Astrocyte (in vitro differentiated cells and primary cell): Measurements from ENCODE around the gene TOB2. TPM values are rescaled to one million over a fixed set of nuclear protein-coding genes. Genes with fewer than 3 reads are reported as not detected.

Experiments used
- DNase-seq: peaks from one replicate; pipeline ENCODE4 v3.0.0-alpha.2; 2010; ENCODE audit warnings: low read depth
- FAIRE-seq: peaks from 2 replicates; lab custom pipeline; 2011; peaks lifted over from hg19 to GRCh38; lab: Jason Lieb, UNC
- H2AFZ ChIP-seq: 2 replicates; pipeline ENCODE4 v1.6.0; 2012; ENCODE audit warnings: low read depth, low read length, inconsistent platforms
- H3K27ac ChIP-seq: 2 replicates; pipeline ENCODE4 v1.5.1; 2011; ENCODE audit warnings: low read depth, low read length, inconsistent platforms
- H3K27me3 ChIP-seq: 2 replicates; pipeline ENCODE4 v1.6.0; 2011; ENCODE audit warnings: low read length, inconsistent platforms; ENCODE audit not compliant: insufficient read depth
- H3K36me3 ChIP-seq: 2 replicates; pipeline ENCODE4 v1.5.1; 2011; ENCODE audit warnings: low read length, inconsistent platforms; ENCODE audit not compliant: insufficient read depth
- H3K4me1 ChIP-seq: 2 replicates; pipeline ENCODE4 v1.5.1; 2011; ENCODE audit warnings: low read length, inconsistent platforms; ENCODE audit not compliant: insufficient read depth
- H3K4me2 ChIP-seq: 2 replicates; pipeline ENCODE4 v1.6.0; 2012; ENCODE audit warnings: low read length, inconsistent platforms
- H3K4me3 ChIP-seq: 2 replicates; pipeline ENCODE4 v1.5.1; 2011; ENCODE audit warnings: low read depth, mild to moderate bottlenecking, low read length, inconsistent platforms; ENCODE audit not compliant: insufficient read depth
- H3K79me2 ChIP-seq: 2 replicates; pipeline ENCODE4 v1.6.0; 2012; ENCODE audit warnings: mild to moderate bottlenecking, low read length, inconsistent platforms; ENCODE audit not compliant: insufficient read depth
- H3K9ac ChIP-seq: 2 replicates; pipeline ENCODE4 v1.6.0; 2012; ENCODE audit warnings: mild to moderate bottlenecking, low read length, inconsistent platforms
- H3K9me3 ChIP-seq: 2 replicates; pipeline ENCODE4 v1.5.1; 2012; ENCODE audit warnings: low read depth, mild to moderate bottlenecking, low read length, inconsistent platforms; ENCODE audit not compliant: insufficient read depth
- H4K20me1 ChIP-seq: 2 replicates; pipeline ENCODE4 v1.6.0; 2012; ENCODE audit warnings: low read length, inconsistent platforms; ENCODE audit not compliant: insufficient read depth
- H3K27ac Mint-ChIP-seq: one replicate; pipeline ENCODE4 v1.8.0; 2021; ENCODE audit warnings: mild to moderate bottlenecking, mixed read lengths; ENCODE audit not compliant: unreplicated experiment
- H3K27me3 Mint-ChIP-seq: one replicate; pipeline ENCODE4 v1.8.0; 2021; ENCODE audit warnings: low read depth, mixed read lengths; ENCODE audit not compliant: unreplicated experiment
- H3K36me3 Mint-ChIP-seq: one replicate; pipeline ENCODE4 v1.8.0; 2021; ENCODE audit warnings: low read depth, mixed read lengths; ENCODE audit not compliant: unreplicated experiment
- H3K4me1 Mint-ChIP-seq: one replicate; pipeline ENCODE4 v1.8.0; 2021; ENCODE audit warnings: low read depth, mixed read lengths; ENCODE audit not compliant: unreplicated experiment
- H3K4me3 Mint-ChIP-seq: one replicate; pipeline ENCODE4 v1.8.0; 2021; ENCODE audit warnings: mild to moderate bottlenecking, moderate library complexity, mixed read lengths; ENCODE audit not compliant: unreplicated experiment
- H3K9me3 Mint-ChIP-seq: one replicate; pipeline ENCODE4 v1.8.0; 2021; ENCODE audit warnings: mild to moderate bottlenecking, mixed read lengths; ENCODE audit not compliant: unreplicated experiment
- CTCF ChIP-seq: IDR thresholded peaks from 2 replicates; pipeline ENCODE4 v1.5.1; 2011; ENCODE audit warnings: low read depth, mild to moderate bottlenecking, inconsistent platforms, low read length, moderate library complexity; ENCODE audit not compliant: insufficient read depth
- EZH2 ChIP-seq: IDR thresholded peaks from 2 replicates; pipeline ENCODE4 v1.6.1; 2012; ENCODE audit warnings: mild to moderate bottlenecking, low read length, inconsistent platforms; ENCODE audit not compliant: insufficient read depth
- total RNA-seq: library from RNA; stranded (reverse); gene quantifications from 2 replicates; pipeline ENCODE4 v1.2.1, GENCODE V29; 2021

TOB2 gene
- total RNA-seq, 1 donor from 2014 or later = 54.6 TPM

GRCh38 chr22:41478473-41478872, 31.9 kb upstream of the TOB2 start:
- H4K20me1 ChIP-seq = peaks cover 74% of the 10 kb centered on the region
- no peaks in the 10 kb centered on the region for H3K36me3 ChIP-seq
- Mint-ChIP-seq H3K27ac (no peak overlapping the region), H3K4me3 (no peak overlapping the region), H3K27me3 (no peaks in the 10 kb centered on the region), H3K36me3 (no peaks in the 10 kb centered on the region), H3K4me1 (peaks cover 30% of the 10 kb centered on the region), H3K9me3 (no peaks in the 10 kb centered on the region)
- no peaks in the 10 kb centered on the region for H3K9me3 ChIP-seq
- no peak for TF ChIP-seq CTCF
- no peak for TF ChIP-seq EZH2
- no peak overlapping the region for H2AFZ ChIP-seq
- H3K9ac ChIP-seq = no peak overlapping the region
- peaks cover 80% of the 10 kb centered on the region for H3K79me2 ChIP-seq
- FAIRE-seq = no peak
- peaks cover 45% of the 10 kb centered on the region for H3K4me1 ChIP-seq
- H3K27ac ChIP-seq = no peak overlapping the region
- H3K27me3 ChIP-seq = no peaks in the 10 kb centered on the region
- no peak overlapping the region for H3K4me2 ChIP-seq
- no peak for DNase-seq
- H3K4me3 ChIP-seq = no peak overlapping the region

DNA sequence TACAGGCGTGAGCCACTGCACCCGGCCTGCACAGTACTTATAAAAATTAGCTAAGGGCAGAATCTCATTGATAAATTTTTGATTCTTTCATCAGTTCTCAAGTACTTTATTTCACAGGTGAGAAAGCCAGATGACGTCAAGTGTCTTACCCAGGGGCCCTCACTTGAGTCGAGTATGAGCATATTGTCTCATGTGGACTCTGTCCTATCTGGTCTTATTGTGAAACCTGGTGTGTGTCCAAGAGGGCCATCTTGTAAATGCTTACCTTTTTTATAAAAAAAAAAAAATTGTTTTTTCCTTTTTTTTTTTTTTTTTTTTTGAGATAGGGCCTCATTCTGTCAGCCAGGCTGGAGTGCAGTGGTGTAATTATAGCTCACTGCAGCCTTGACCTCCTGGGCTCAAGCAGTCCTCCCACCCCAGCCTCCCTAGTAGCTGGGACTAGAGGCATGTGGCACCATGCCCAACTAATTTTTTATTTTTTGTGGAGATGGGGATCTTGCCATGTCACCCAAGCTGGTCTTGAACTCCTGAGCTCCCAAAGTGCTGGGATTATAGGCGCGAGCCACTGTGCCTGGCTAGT, 28.4 kb upstream of the TOB2 start:
- Histone ChIP-seq H3K27ac (no peak overlapping the region), H4K20me1 (peaks cover 53% of the 10 kb centered on the region), H3K4me3 (no peak overlapping the region), H3K4me1 (peaks cover 15% of the 10 kb centered on the region), H2AFZ (no peak overlapping the region), H3K27me3 (no peaks in the 10 kb centered on the region), H3K36me3 (no peaks in the 10 kb centered on the region), H3K9ac (no peak overlapping the region), H3K4me2 (no peak overlapping the region), H3K79me2 (peaks cover 87% of the 10 kb centered on the region), H3K9me3 (no peaks in the 10 kb centered on the region)
- Mint-ChIP-seq H3K4me1 (peaks cover 17% of the 10 kb centered on the region), H3K9me3 (no peaks in the 10 kb centered on the region), H3K4me3 (no peak overlapping the region), H3K27me3 (no peaks in the 10 kb centered on the region), H3K36me3 (no peaks in the 10 kb centered on the region), H3K27ac (no peak overlapping the region)
- FAIRE-seq = no peak
- DNase-seq = no peak
- TF ChIP-seq CTCF = no peak
- no peak for TF ChIP-seq EZH2

- H3K27me3 Mint-ChIP-seq = no peaks in the 10 kb centered on the region
- H3K4me3 Mint-ChIP-seq = no peak overlapping the region
- Histone ChIP-seq H2AFZ (no peak overlapping the region), H3K4me3 (no peak overlapping the region), H3K27me3 (no peaks in the 10 kb centered on the region), H3K4me1 (peaks cover 15% of the 10 kb centered on the region), H3K79me2 (peaks cover 91% of the 10 kb centered on the region), H4K20me1 (peaks cover 23% of the 10 kb centered on the region), H3K27ac (no peak overlapping the region), H3K4me2 (no peak overlapping the region), H3K36me3 (peaks cover 7% of the 10 kb centered on the region), H3K9me3 (no peaks in the 10 kb centered on the region), H3K9ac (no peak overlapping the region)
- no peak for TF ChIP-seq EZH2
- no peak for TF ChIP-seq CTCF
- peaks cover 11% of the 10 kb centered on the region for H3K4me1 Mint-ChIP-seq
- DNase-seq = no peak
- FAIRE-seq = no peak
- H3K27ac Mint-ChIP-seq = no peak overlapping the region
- H3K9me3 Mint-ChIP-seq = no peaks in the 10 kb centered on the region
- H3K36me3 Mint-ChIP-seq = peaks cover 1% of the 10 kb centered on the region
These were observed 25.0 kb upstream of the TOB2 start for GRCh38 chr22:41471568-41471967.
